Measurements from ENCODE around the gene NEDD1. TPM values are rescaled to one million over a fixed set of nuclear protein-coding genes. Genes with fewer than 3 reads are reported as not detected.

Gene NEDD1
- total RNA-seq, 1 donor from 2014 or later: 17.8 TPM

GRCh38 chr12:96866801-96867590 lies 40.1 kb upstream of the NEDD1 start:
- intact Hi-C loops (cut with DNase I): no loop called here
- no peaks in the 10 kb centered on the region for H3K27me3 ChIP-seq
- no peak for TF ChIP-seq CTCF (IDR thresholded peaks at IDR 0.05)
- H3K27ac ChIP-seq: no peak overlapping the region
- no peaks in the 10 kb centered on the region for H3K36me3 ChIP-seq
- no peaks in the 10 kb centered on the region for H3K9me3 ChIP-seq
- H3K4me3 ChIP-seq: no peak overlapping the region
- DNase-seq (no peak), ATAC-seq (no peak)
- H3K4me1 ChIP-seq: no peaks in the 10 kb centered on the region

GRCh38 chr12:96870946-96871345 lies 36.1 kb upstream of the NEDD1 start:
- TF ChIP-seq CTCF (IDR thresholded peaks at IDR 0.05): no peak
- Histone ChIP-seq H3K27me3 (no peaks in the 10 kb centered on the region), H3K4me1 (no peaks in the 10 kb centered on the region), H3K4me3 (no peak overlapping the region), H3K36me3 (no peaks in the 10 kb centered on the region), H3K27ac (no peak overlapping the region), H3K9me3 (no peaks in the 10 kb centered on the region)
- no peak for DNase-seq
- intact Hi-C loops (cut with DNase I): no loop called here
- no peak for ATAC-seq

GRCh38 chr12:96872961-96873360 lies 34.1 kb upstream of the NEDD1 start:
- no peaks in the 10 kb centered on the region for H3K36me3 ChIP-seq
- intact Hi-C loops (cut with DNase I): no loop called here
- TF ChIP-seq CTCF (IDR thresholded peaks at IDR 0.05): no peak
- ATAC-seq (no peak), DNase-seq (no peak)
- no peak overlapping the region for H3K27ac ChIP-seq
- H3K4me3 ChIP-seq: no peak overlapping the region
- no peaks in the 10 kb centered on the region for H3K27me3 ChIP-seq
- no peaks in the 10 kb centered on the region for H3K4me1 ChIP-seq
- no peaks in the 10 kb centered on the region for H3K9me3 ChIP-seq

GRCh38 chr12:96874211-96874610 lies 32.8 kb upstream of the NEDD1 start:
- Histone ChIP-seq H3K27me3 (no peaks in the 10 kb centered on the region), H3K4me3 (no peak overlapping the region), H3K27ac (no peak overlapping the region), H3K9me3 (no peaks in the 10 kb centered on the region), H3K4me1 (no peaks in the 10 kb centered on the region), H3K36me3 (no peaks in the 10 kb centered on the region)
- ATAC-seq (no peak), DNase-seq (no peak)
- intact Hi-C loops (cut with DNase I): no loop called here
- TF ChIP-seq CTCF (IDR thresholded peaks at IDR 0.05): no peak

GRCh38 chr12:96876966-96877365 lies 30.1 kb upstream of the NEDD1 start:
- ATAC-seq (no peak), DNase-seq (no peak)
- Histone ChIP-seq H3K27ac (no peak overlapping the region), H3K36me3 (no peaks in the 10 kb centered on the region), H3K9me3 (no peaks in the 10 kb centered on the region), H3K4me3 (no peak overlapping the region), H3K4me1 (no peaks in the 10 kb centered on the region), H3K27me3 (no peaks in the 10 kb centered on the region)
- TF ChIP-seq CTCF (IDR thresholded peaks at IDR 0.05): no peak
- intact Hi-C loops (cut with DNase I): no loop called here

Measured in upper lobe of right lung (tissue), 1 donor.